Muscle of back (tissue), 11 donors: ENCODE data around the gene PAPOLG. TPM values are rescaled to one million over a fixed set of nuclear protein-coding genes. Genes with fewer than 3 reads are reported as not detected.
"Not testable (repeated sequence)": the region's sequence is repeated elsewhere in the genome, so short reads cannot be mapped to it uniquely, and the experiment has no call there.

Experiments
- DNase-seq, 3 donors: peaks; one replicate each; pipeline versions ENCODE4 v3.0.0 to v3.0.0-alpha.2; 2013
- polyA plus RNA-seq, 10 donors: library from polyadenylated mRNA; unstranded; fragments of 120-200 nt; gene quantifications; one replicate each; pipeline ENCODE4 v1.2.1, GENCODE V29; 2013; ENCODE audit not compliant: insufficient read length in 10 of 10

Gene PAPOLG
- polyA plus RNA-seq, 10 donors, result 9.2 to 15.8 (median 13.5) TPM

- DNase-seq, result no peak
Observed at GRCh38 chr2:60771508-60771907, 15.4 kb downstream of the PAPOLG start.

GRCh38 chr2:60775048-60775639 lies 19.1 kb downstream of the PAPOLG start:
- DNase-seq, result no peak

GRCh38 chr2:60778352-60778751 lies 22.3 kb downstream of the PAPOLG start:
- no peak for DNase-seq

- no peak for DNase-seq
Observed at GRCh38 chr2:60779426-60779825, 23.4 kb downstream of the PAPOLG start.

GRCh38 chr2:60780721-60781120 lies 24.7 kb downstream of the PAPOLG start:
- no peak for DNase-seq

- DNase-seq, result no peak
Observed at GRCh38 chr2:60793169-60793568, 37.1 kb downstream of the PAPOLG start.

- peak in 1 of 3 donors; percentile 19 for DNase-seq
Observed at GRCh38 chr2:60794271-60794863, 38.3 kb downstream of the PAPOLG start.

GRCh38 chr2:60796573-60797509 lies 40.8 kb downstream of the PAPOLG start:
- peak in 1 of 3 donors; percentile 23 for DNase-seq

GRCh38 chr2:60804473-60804872 lies 48.4 kb downstream of the PAPOLG start:
- DNase-seq, result no peak

GRCh38 chr2:60806595-60806987 lies 50.5 kb downstream of the PAPOLG start:
- no peak for DNase-seq

- peak in 2 of 3 donors; percentile 34 to 68 for DNase-seq
Observed at GRCh38 chr2:60806988-60807681, 51.1 kb downstream of the PAPOLG start.

GRCh38 chr2:60808330-60808801 lies 52.3 kb downstream of the PAPOLG start:
- no peak for DNase-seq

GRCh38 chr2:60811491-60812375 lies 55.7 kb downstream of the PAPOLG start:
- no peak for DNase-seq

- DNase-seq, result not testable (repeated sequence)
Observed at GRCh38 chr2:60817191-60817590, 61.1 kb downstream of the PAPOLG start.

- DNase-seq, result no peak
Observed at GRCh38 chr2:60818272-60818671, 62.2 kb downstream of the PAPOLG start.

GRCh38 chr2:60819155-60819862 lies 63.2 kb downstream of the PAPOLG start:
- no peak for DNase-seq

- no peak for DNase-seq
Observed at GRCh38 chr2:60819936-60820335, 63.9 kb downstream of the PAPOLG start.

- no peak for DNase-seq
Observed at GRCh38 chr2:60820416-60821132, 64.5 kb downstream of the PAPOLG start.

- no peak for DNase-seq
Observed at GRCh38 chr2:60821133-60821469, 65.0 kb downstream of the PAPOLG start.
